Measurements from ENCODE around the gene NPAS1. TPM values are rescaled to one million over a fixed set of nuclear protein-coding genes. Genes with fewer than 3 reads are reported as not detected.

Gene NPAS1
- total and polyA plus RNA-seq, 2 of the 13 experiments (the other 11 are each of a cell fraction or from before 2014, with no cell fraction given): 0.35 to 2.9 TPM

DNA sequence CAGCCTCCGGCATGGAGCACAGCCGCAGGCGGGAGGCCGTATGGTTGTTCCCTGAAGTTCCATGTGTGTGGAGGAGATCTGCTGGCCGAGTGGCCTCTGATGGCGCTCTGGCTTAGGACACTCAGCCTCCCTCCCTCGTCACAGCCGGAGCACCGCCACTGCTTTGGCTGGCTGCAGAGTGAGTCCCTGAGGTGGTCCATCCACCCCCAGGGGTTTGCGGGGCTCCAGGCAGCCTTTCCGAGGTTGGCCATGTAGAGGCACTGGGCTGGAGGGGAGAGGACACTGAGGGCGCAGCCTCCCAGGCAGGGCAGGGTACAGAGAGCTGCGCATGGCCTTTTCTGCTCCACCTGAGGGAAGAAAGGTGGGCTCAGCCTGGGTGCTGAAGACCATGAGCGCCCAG, 19.8 kb upstream of the NPAS1 start:
- ATAC-seq (no peak), DNase-seq (ENCODE audit: low spot score) (no peak), FAIRE-seq (no peak)
- Histone ChIP-seq H3K79me2 (ENCODE audit: insufficient read depth, low read length) (no peaks in the 10 kb centered on the region), H3K36me3 (replicated peaks in 1 of 2; ENCODE audit: control insufficient read depth in 1 of 2, insufficient read depth in 2 of 2, low read length in 2 of 2) (peaks cover 28 to 45% of the 10 kb centered on the region in 2 experiments; a peak in 4 of 5 replicates), H3K27ac (ENCODE audit: extremely low read length, insufficient read depth, low read length) (no peak overlapping the region), H3K9me3 (ENCODE audit: low read length) (no peaks in the 10 kb centered on the region), H3K4me3 (replicated peaks in 1 of 3; ENCODE audit: insufficient read depth in 1 of 3, low read depth in 2 of 3, low read length in 3 of 3) (no peak overlapping the region), H4K20me1 (ENCODE audit: insufficient read depth, low read length) (no peaks in the 10 kb centered on the region; the same call in 1 of the 2 replicates), H3K9ac (ENCODE audit: insufficient read depth, low read depth, low read length) (no peak overlapping the region), H2AFZ (ENCODE audit: low read length) (no peak overlapping the region), H3K4me1 (ENCODE audit: insufficient read depth, low read length) (peaks cover 17% of the 10 kb centered on the region), H3K27me3 (ENCODE audit: control insufficient read depth in 1 of 2, insufficient read depth in 2 of 2, low read length in 2 of 2) (no peaks in the 10 kb centered on the region), H3K4me2 (ENCODE audit: low read depth, low read length) (no peak overlapping the region)
- in situ Hi-C loops (cut with HindIII; ENCODE audit: extremely low pct_ligation_motif_present, low pct_unique_long_range_greater_than_20kb) (no loop called here), intact Hi-C loops (cut with micrococcal nuclease; ENCODE audit: unreplicated experiment) (no loop called here)
- TF ChIP-seq MED13 (CRISPR knock-in tag; IDR thresholded peaks at IDR 0.05) (no peak), RBM22 (optimal IDR thresholded peaks at IDR 0.05; ENCODE audit: low read length) (peak; percentile 69)
- 100% methylated on average over 4 of the region's 14 CpGs for WGBS (ENCODE audit: low lambda C conversion rate)
- BruUV-seq (replicated peaks): no TSS peak
- ChIA-PET POLR2A (no interaction called here), CTCF (ENCODE audit: low intra/inter-chr PET ratio, low total read pairs) (no interaction called here)

DNA sequence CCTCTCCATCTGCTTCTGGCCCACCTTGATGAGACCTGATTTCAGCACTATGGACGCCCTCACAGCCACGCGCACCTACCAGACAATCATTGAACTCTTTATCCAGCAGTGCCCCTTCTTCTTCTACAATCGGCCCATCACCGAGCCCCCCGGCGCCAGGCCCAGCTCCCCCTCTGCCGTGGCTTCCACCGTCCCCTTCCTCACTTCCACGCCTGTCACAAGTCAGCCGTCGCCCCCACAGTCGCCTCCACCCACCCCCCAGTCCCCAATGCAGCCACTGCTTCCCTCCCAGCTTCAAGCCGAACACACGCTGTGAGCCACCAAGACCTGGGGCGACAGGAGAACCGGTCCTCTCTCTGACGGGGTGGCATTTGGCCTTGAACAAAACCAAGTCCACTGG, 19.3 kb upstream of the NPAS1 start:
- no peak for FAIRE-seq
- no peaks in the 10 kb centered on the region; the same call in 1 of the 2 replicates for H4K20me1 ChIP-seq (ENCODE audit: insufficient read depth, low read length)
- H3K4me2 ChIP-seq (ENCODE audit: low read depth, low read length): no peak overlapping the region
- ChIA-PET CTCF (ENCODE audit: low intra/inter-chr PET ratio, low total read pairs) (no interaction called here), POLR2A (no interaction called here)
- no peaks in the 10 kb centered on the region for H3K9me3 ChIP-seq (ENCODE audit: low read length)
- BruUV-seq (replicated peaks): no TSS peak
- no peak for ATAC-seq
- H3K36me3 ChIP-seq (replicated peaks in 1 of 2; ENCODE audit: control insufficient read depth in 1 of 2, insufficient read depth in 2 of 2, low read length in 2 of 2): peaks cover 28 to 43% of the 10 kb centered on the region in 2 experiments; a peak in 4 of 5 replicates
- intact Hi-C loops (cut with micrococcal nuclease; ENCODE audit: unreplicated experiment) (no loop called here), in situ Hi-C loops (cut with HindIII; ENCODE audit: extremely low pct_ligation_motif_present, low pct_unique_long_range_greater_than_20kb) (no loop called here)
- peaks cover 22% of the 10 kb centered on the region for H3K4me1 ChIP-seq (ENCODE audit: insufficient read depth, low read length)
- DNase-seq (ENCODE audit: low spot score): no peak
- no peaks in the 10 kb centered on the region for H3K27me3 ChIP-seq (ENCODE audit: control insufficient read depth in 1 of 2, insufficient read depth in 2 of 2, low read length in 2 of 2)
- H3K9ac ChIP-seq (ENCODE audit: insufficient read depth, low read depth, low read length): no peak overlapping the region
- H3K79me2 ChIP-seq (ENCODE audit: insufficient read depth, low read length): no peaks in the 10 kb centered on the region
- no peak overlapping the region for H2AFZ ChIP-seq (ENCODE audit: low read length)
- no peak overlapping the region for H3K4me3 ChIP-seq (replicated peaks in 1 of 3; ENCODE audit: insufficient read depth in 1 of 3, low read depth in 2 of 3, low read length in 3 of 3)
- H3K27ac ChIP-seq (ENCODE audit: extremely low read length, insufficient read depth, low read length): no peak overlapping the region
- WGBS (ENCODE audit: low lambda C conversion rate): 97% methylated on average over 18 of the region's 18 CpGs
- peak; percentile 94 for TF ChIP-seq ZNF317 (CRISPR knock-in tag; IDR thresholded peaks at IDR 0.05)
- TF ChIP-seq, protein P1, sequence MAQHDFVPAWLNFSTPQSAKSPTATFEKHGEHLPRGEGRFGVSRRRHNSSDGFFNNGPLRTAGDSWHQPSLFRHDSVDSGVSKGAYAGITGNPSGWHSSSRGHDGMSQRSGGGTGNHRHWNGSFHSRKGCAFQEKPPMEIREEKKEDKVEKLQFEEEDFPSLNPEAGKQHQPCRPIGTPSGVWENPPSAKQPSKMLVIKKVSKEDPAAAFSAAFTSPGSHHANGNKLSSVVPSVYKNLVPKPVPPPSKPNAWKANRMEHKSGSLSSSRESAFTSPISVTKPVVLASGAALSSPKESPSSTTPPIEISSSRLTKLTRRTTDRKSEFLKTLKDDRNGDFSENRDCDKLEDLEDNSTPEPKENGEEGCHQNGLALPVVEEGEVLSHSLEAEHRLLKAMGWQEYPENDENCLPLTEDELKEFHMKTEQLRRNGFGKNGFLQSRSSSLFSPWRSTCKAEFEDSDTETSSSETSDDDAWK (CRISPR knock-in tag; IDR thresholded peaks at IDR 0.05): no peak
